Measurements from ENCODE around the gene ZBTB1.
A peak's percentile ranks its signal among the peaks of the same experiment; 100 is the strongest.

Gene ZBTB1

DNA sequence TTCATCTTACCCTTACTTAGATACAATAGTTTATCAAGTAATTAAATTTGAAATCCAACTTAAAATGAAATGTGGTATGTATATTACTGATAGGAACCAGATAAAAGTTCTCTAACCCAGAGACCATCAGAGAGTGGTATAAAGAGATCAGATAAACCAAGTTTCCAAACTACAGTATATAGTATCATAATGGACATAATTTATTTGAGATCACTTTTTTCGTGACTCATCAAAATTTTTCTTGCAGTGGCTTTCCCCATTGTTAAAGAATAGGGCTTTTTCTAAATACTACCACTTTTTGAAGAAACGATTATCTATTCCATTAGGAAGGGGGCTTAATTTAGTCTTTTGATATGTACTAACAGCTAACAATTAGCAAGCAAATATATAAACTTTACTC is 20.8 kb downstream of the ZBTB1 start:
- H3K4me3 ChIP-seq (ENCODE audit: low read length): no peak overlapping the region
- TF ChIP-seq, protein P1, sequence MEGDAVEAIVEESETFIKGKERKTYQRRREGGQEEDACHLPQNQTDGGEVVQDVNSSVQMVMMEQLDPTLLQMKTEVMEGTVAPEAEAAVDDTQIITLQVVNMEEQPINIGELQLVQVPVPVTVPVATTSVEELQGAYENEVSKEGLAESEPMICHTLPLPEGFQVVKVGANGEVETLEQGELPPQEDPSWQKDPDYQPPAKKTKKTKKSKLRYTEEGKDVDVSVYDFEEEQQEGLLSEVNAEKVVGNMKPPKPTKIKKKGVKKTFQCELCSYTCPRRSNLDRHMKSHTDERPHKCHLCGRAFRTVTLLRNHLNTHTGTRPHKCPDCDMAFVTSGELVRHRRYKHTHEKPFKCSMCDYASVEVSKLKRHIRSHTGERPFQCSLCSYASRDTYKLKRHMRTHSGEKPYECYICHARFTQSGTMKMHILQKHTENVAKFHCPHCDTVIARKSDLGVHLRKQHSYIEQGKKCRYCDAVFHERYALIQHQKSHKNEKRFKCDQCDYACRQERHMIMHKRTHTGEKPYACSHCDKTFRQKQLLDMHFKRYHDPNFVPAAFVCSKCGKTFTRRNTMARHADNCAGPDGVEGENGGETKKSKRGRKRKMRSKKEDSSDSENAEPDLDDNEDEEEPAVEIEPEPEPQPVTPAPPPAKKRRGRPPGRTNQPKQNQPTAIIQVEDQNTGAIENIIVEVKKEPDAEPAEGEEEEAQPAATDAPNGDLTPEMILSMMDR (conservative IDR thresholded peaks at IDR 0.05; ENCODE audit: low read depth, low read length): no peak
- no peak for DNase-seq (ENCODE audit: low read depth)

DNA sequence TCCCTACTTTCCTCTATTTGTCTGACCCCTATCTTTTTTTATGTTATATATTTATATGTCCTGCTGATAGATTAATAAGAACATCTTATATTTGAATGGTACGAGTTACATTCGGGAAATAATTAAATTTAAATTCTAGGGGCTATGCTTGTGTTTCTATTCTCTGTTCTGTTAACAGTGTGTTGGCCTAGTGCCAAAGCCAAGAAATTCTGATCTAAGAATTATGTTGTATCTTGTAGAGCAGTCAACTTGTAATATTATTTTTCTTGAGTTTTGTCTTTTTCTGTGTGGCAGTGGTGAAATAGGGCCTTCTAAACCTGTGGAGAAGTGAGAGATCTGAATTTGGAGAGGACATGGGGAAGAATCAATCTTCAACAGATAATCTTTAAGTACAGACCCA is 27.0 kb downstream of the ZBTB1 start:
- TF ChIP-seq, protein P1 (conservative IDR thresholded peaks at IDR 0.05; ENCODE audit: low read depth, low read length): no peak
- DNase-seq (ENCODE audit: low read depth): no peak
- no peak overlapping the region for H3K4me3 ChIP-seq (ENCODE audit: low read length)

DNA sequence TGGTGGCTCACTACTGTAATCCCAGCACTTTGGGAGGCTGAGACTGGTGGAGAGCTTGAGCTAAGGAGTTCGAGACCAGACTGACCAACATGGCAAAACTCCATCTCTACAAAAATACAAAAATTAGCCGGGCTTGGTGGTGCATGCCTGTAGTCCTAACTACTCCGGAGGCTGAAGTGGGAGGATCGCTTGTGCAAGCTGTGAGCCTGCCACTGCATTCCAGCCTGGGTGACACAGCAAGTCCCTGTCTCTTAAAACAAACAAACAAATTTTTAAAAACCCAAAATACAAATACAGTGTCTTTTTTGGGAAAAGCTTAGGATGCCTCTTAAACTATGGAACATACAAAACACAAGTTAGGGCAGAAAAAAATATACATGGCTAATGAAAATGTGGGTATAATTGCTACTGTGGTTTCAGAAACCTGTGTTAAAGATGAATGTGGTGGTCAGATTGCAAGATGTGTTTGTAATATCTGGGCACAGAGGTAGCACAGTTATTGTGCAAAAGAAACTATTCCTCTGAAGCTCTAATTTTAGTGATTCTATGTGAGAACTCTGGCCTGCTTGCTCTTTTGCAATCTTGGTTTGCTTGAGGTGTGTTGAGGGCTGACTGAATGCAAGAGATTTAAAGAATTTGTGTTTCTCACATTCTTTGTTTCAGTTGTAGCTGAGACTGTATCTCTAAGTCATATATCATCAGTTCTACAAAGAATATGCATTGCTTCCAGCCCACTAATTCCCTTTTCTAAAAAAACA is 32.1 kb downstream of the ZBTB1 start:
- no peak for DNase-seq (ENCODE audit: low read depth)
- no peak overlapping the region for H3K4me3 ChIP-seq (ENCODE audit: low read length)
- TF ChIP-seq, protein P1 (conservative IDR thresholded peaks at IDR 0.05; ENCODE audit: low read depth, low read length): no peak

DNA sequence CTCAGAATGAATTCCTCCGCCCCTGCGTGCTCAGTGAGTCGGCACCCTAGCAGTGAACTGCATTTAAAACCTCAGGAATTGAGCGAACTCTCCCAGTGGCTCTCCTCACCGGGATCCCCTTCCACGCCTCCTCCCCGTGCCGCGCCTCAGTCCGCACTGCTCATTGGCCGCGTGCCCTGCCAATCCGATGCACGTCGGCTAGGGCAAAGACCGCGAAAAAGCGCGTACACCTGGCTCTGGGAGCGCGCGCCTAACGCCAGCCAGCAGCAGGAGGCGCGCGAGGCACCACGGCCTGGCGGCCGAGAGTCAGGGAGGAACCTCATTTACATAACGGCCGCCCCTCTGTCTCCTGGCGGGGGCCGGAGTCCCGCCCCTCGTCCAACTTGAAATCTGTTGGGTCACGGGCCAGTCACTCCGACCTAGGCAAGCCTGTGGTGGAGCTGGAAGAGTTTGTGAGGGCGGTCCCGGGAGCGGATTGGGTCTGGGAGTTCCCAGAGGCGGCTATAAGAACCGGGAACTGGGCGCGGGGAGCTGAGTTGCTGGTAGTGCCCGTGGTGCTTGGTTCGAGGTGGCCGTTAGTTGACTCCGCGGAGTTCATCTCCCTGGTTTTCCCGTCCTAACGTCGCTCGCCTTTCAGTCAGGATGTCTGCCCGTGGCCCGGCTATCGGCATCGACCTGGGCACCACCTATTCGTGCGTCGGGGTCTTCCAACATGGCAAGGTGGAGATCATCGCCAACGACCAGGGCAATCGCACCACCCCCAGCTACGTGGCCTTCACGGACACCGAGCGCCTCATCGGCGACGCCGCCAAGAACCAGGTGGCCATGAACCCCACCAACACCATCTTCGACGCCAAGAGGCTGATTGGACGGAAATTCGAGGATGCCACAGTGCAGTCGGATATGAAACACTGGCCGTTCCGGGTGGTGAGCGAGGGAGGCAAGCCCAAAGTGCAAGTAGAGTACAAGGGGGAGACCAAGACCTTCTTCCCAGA is 35.9 kb downstream of the ZBTB1 start, which contains the start of gene HSPA2:
HSPA2 (plus strand) TSS at position 534 of the 995 bp plus-strand sequence; CDS start at position 643, 109 bp downstream.
- peak; percentile 99 for DNase-seq (ENCODE audit: low read depth)
- H3K4me3 ChIP-seq (ENCODE audit: low read length): peak within 1 kb of the TSS; percentile 61
- TF ChIP-seq, protein P1 (conservative IDR thresholded peaks at IDR 0.05; ENCODE audit: low read depth, low read length): peak; percentile 81

DNA sequence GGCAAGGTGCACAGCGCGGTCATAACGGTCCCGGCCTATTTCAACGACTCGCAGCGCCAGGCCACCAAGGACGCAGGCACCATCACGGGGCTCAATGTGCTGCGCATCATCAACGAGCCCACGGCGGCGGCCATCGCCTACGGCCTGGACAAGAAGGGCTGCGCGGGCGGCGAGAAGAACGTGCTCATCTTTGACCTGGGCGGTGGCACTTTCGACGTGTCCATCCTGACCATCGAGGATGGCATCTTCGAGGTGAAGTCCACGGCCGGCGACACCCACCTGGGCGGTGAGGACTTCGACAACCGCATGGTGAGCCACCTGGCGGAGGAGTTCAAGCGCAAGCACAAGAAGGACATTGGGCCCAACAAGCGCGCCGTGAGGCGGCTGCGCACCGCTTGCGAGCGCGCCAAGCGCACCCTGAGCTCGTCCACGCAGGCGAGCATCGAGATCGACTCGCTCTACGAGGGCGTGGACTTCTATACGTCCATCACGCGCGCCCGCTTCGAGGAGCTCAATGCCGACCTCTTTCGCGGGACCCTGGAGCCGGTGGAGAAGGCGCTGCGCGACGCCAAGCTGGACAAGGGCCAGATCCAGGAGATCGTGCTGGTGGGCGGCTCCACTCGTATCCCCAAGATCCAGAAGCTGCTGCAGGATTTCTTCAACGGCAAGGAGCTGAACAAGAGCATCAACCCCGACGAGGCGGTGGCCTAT is 36.8 kb downstream of the ZBTB1 start:
- TF ChIP-seq, protein P1 (conservative IDR thresholded peaks at IDR 0.05; ENCODE audit: low read depth, low read length): no peak
- no peak overlapping the region for H3K4me3 ChIP-seq (ENCODE audit: low read length)
- DNase-seq (ENCODE audit: low read depth): no peak

DNA sequence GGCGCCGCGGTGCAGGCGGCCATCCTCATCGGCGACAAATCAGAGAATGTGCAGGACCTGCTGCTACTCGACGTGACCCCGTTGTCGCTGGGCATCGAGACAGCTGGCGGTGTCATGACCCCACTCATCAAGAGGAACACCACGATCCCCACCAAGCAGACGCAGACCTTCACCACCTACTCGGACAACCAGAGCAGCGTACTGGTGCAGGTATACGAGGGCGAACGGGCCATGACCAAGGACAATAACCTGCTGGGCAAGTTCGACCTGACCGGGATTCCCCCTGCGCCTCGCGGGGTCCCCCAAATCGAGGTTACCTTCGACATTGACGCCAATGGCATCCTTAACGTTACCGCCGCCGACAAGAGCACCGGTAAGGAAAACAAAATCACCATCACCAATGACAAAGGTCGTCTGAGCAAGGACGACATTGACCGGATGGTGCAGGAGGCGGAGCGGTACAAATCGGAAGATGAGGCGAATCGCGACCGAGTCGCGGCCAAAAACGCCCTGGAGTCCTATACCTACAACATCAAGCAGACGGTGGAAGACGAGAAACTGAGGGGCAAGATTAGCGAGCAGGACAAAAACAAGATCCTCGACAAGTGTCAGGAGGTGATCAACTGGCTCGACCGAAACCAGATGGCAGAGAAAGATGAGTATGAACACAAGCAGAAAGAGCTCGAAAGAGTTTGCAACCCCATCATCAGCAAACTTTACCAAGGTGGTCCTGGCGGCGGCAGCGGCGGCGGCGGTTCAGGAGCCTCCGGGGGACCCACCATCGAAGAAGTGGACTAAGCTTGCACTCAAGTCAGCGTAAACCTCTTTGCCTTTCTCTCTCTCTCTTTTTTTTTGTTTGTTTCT is 37.6 kb downstream of the ZBTB1 start:
- peak overlapping the region; percentile 18 for H3K4me3 ChIP-seq (ENCODE audit: low read length)
- TF ChIP-seq, protein P1 (conservative IDR thresholded peaks at IDR 0.05; ENCODE audit: low read depth, low read length): no peak
- DNase-seq (ENCODE audit: low read depth): no peak

All from retinal pigment epithelial cell (primary cell).